GM21717 (cell line): ENCODE results near the gene SLC22A12.

Experiments used
- ATAC-seq: cut with Tn5 transposase; IDR thresholded peaks from one replicate; pipeline ENCODE4 v1.9.1; 2021; ENCODE audit warnings: mild to moderate bottlenecking, moderate library complexity; ENCODE audit not compliant: unreplicated experiment

The SLC22A12 gene

GRCh38 chr11:64562723-64563351 is 28.2 kb upstream of the SLC22A12 start:
- no peak for ATAC-seq

GRCh38 chr11:64563966-64564365 is 27.1 kb upstream of the SLC22A12 start:
- no peak for ATAC-seq

GRCh38 chr11:64564419-64564818 is 26.6 kb upstream of the SLC22A12 start:
- no peak for ATAC-seq

GRCh38 chr11:64564947-64565889 is 25.8 kb upstream of the SLC22A12 start:
- no peak for ATAC-seq

GRCh38 chr11:64566042-64566914 is 24.7 kb upstream of the SLC22A12 start:
- ATAC-seq, result no peak

- no peak for ATAC-seq
Measured at GRCh38 chr11:64566915-64567891, 23.8 kb upstream of the SLC22A12 start.

- no peak for ATAC-seq
Measured at GRCh38 chr11:64568041-64568571, 22.9 kb upstream of the SLC22A12 start.

- ATAC-seq, result no peak
Measured at GRCh38 chr11:64568584-64569140, 22.4 kb upstream of the SLC22A12 start.

GRCh38 chr11:64569300-64569970 is 21.6 kb upstream of the SLC22A12 start:
- ATAC-seq, result no peak

GRCh38 chr11:64570341-64570740 is 20.7 kb upstream of the SLC22A12 start:
- no peak for ATAC-seq

- ATAC-seq, result no peak
Measured at GRCh38 chr11:64571050-64571409, 20.0 kb upstream of the SLC22A12 start.

- no peak for ATAC-seq
Measured at GRCh38 chr11:64571410-64572091, 19.5 kb upstream of the SLC22A12 start.

GRCh38 chr11:64572143-64572542 is 18.9 kb upstream of the SLC22A12 start:
- no peak for ATAC-seq

GRCh38 chr11:64577202-64577601 is 13.8 kb upstream of the SLC22A12 start:
- ATAC-seq, result no peak

GRCh38 chr11:64580412-64580811 is 10.6 kb upstream of the SLC22A12 start:
- ATAC-seq, result no peak

- ATAC-seq, result no peak
Measured at GRCh38 chr11:64581057-64581523, 9.9 kb upstream of the SLC22A12 start.

- no peak for ATAC-seq
Measured at GRCh38 chr11:64582885-64583284, 8.1 kb upstream of the SLC22A12 start.
